ENCODE measurements around the gene SCGB3A2. TPM values are rescaled to one million over a fixed set of nuclear protein-coding genes. Genes with fewer than 3 reads are reported as not detected.

Gene SCGB3A2
- polyA plus RNA-seq, 1 donor (not counting 4 experiments of a cell fraction or from before 2014, with no cell fraction given) = not detected

GRCh38 chr5:147911427-147911826 lies 32.9 kb downstream of the SCGB3A2 start:
- no peaks in the 10 kb centered on the region for H3K79me2 ChIP-seq (ENCODE audit: control insufficient read depth, insufficient read depth, low read length)
- no peaks in the 10 kb centered on the region for H3K9me3 ChIP-seq (ENCODE audit: control insufficient read depth, low read depth, low read length)
- FAIRE-seq = no peak
- peaks cover 6% of the 10 kb centered on the region for H3K4me1 ChIP-seq (ENCODE audit: control insufficient read depth, extremely low read depth, insufficient read depth, low read length)
- H3K9me1 ChIP-seq (ENCODE audit: control insufficient read depth, extremely low read depth, insufficient read depth, low read length) = no peaks in the 10 kb centered on the region
- no peak for TF ChIP-seq EZH2 (IDR thresholded peaks at IDR 0.05; ENCODE audit: low read length)
- TF ChIP-seq, protein P1, sequence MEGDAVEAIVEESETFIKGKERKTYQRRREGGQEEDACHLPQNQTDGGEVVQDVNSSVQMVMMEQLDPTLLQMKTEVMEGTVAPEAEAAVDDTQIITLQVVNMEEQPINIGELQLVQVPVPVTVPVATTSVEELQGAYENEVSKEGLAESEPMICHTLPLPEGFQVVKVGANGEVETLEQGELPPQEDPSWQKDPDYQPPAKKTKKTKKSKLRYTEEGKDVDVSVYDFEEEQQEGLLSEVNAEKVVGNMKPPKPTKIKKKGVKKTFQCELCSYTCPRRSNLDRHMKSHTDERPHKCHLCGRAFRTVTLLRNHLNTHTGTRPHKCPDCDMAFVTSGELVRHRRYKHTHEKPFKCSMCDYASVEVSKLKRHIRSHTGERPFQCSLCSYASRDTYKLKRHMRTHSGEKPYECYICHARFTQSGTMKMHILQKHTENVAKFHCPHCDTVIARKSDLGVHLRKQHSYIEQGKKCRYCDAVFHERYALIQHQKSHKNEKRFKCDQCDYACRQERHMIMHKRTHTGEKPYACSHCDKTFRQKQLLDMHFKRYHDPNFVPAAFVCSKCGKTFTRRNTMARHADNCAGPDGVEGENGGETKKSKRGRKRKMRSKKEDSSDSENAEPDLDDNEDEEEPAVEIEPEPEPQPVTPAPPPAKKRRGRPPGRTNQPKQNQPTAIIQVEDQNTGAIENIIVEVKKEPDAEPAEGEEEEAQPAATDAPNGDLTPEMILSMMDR (optimal IDR thresholded peaks at IDR 0.05 in 1 of 3, IDR thresholded peaks at IDR 0.05 in 1 of 3, conservative IDR thresholded peaks at IDR 0.05 in 1 of 3; ENCODE audit: extremely low read depth in 1 of 3, insufficient read depth in 2 of 3, low read length in 3 of 3) = no peak
- H3K27ac ChIP-seq (ENCODE audit: control insufficient read depth, insufficient read depth, low read length) = no peak overlapping the region
- no peaks in the 10 kb centered on the region for H3K27me3 ChIP-seq (ENCODE audit: control insufficient read depth, extremely low read depth, insufficient read depth, low read length)
- H2AFZ ChIP-seq (ENCODE audit: control insufficient read depth, low read length) = no peak overlapping the region
- H3K9ac ChIP-seq (ENCODE audit: control insufficient read depth, extremely low read depth, insufficient read depth, low read length) = no peak overlapping the region
- no peaks in the 10 kb centered on the region for H3K36me3 ChIP-seq (ENCODE audit: control insufficient read depth in 2 of 2, extremely low read depth in 1 of 2, insufficient read depth in 2 of 2, low read length in 2 of 2)
- dilution Hi-C loops (cut with MboI; ENCODE audit: extremely low pct_ligation_motif_present, low sequenced_read_pairs) = no loop called here
- no peak overlapping the region for H3K4me2 ChIP-seq (ENCODE audit: control insufficient read depth, extremely low read depth, insufficient read depth, low read depth, low read length)
- no peak overlapping the region for H3K4me3 ChIP-seq (ENCODE audit: control insufficient read depth in 2 of 3, extremely low read depth in 1 of 3, insufficient read depth in 2 of 3, low read depth in 1 of 3, low read length in 3 of 3)
- no peak for DNase-seq (ENCODE audit: low read depth, low spot score)
- H4K20me1 ChIP-seq (ENCODE audit: control insufficient read depth, extremely low read depth, insufficient read depth, low read length) = no peaks in the 10 kb centered on the region

DNA sequence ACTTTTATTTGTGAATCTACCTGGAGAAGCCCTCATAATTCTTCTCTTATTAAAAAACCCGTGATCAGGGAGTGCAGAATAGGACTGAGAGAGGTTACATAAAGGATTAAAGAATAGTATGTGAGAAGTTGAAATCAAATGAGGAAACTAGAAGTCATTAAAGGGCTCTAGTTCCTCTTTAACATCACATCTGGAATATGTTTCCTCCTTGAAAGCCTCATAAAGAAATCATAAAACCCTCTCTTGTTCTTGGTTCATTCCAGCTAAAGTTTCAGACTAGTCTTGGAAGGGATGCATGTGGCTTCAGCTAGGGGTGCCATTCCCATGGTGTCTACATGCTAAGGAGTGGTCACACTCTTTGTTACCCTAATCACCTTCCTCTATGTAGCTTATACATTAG lies 33.5 kb downstream of the SCGB3A2 start:
- Histone ChIP-seq H3K4me3 (ENCODE audit: control insufficient read depth in 2 of 3, extremely low read depth in 1 of 3, insufficient read depth in 2 of 3, low read depth in 1 of 3, low read length in 3 of 3) (no peak overlapping the region), H3K9me3 (ENCODE audit: control insufficient read depth, low read depth, low read length) (no peaks in the 10 kb centered on the region), H2AFZ (ENCODE audit: control insufficient read depth, low read length) (no peak overlapping the region), H3K9ac (ENCODE audit: control insufficient read depth, extremely low read depth, insufficient read depth, low read length) (no peak overlapping the region), H4K20me1 (ENCODE audit: control insufficient read depth, extremely low read depth, insufficient read depth, low read length) (no peaks in the 10 kb centered on the region), H3K4me2 (ENCODE audit: control insufficient read depth, extremely low read depth, insufficient read depth, low read depth, low read length) (no peak overlapping the region), H3K9me1 (ENCODE audit: control insufficient read depth, extremely low read depth, insufficient read depth, low read length) (no peaks in the 10 kb centered on the region), H3K27ac (ENCODE audit: control insufficient read depth, insufficient read depth, low read length) (no peak overlapping the region), H3K36me3 (ENCODE audit: control insufficient read depth in 2 of 2, extremely low read depth in 1 of 2, insufficient read depth in 2 of 2, low read length in 2 of 2) (no peaks in the 10 kb centered on the region), H3K79me2 (ENCODE audit: control insufficient read depth, insufficient read depth, low read length) (no peaks in the 10 kb centered on the region), H3K4me1 (ENCODE audit: control insufficient read depth, extremely low read depth, insufficient read depth, low read length) (no peaks in the 10 kb centered on the region), H3K27me3 (ENCODE audit: control insufficient read depth, extremely low read depth, insufficient read depth, low read length) (no peaks in the 10 kb centered on the region)
- DNase-seq (ENCODE audit: low read depth, low spot score) = no peak
- dilution Hi-C loops (cut with MboI; ENCODE audit: extremely low pct_ligation_motif_present, low sequenced_read_pairs) = no loop called here
- TF ChIP-seq EZH2 (IDR thresholded peaks at IDR 0.05; ENCODE audit: low read length) = no peak
- TF ChIP-seq, protein P1 (optimal IDR thresholded peaks at IDR 0.05 in 1 of 3, IDR thresholded peaks at IDR 0.05 in 1 of 3, conservative IDR thresholded peaks at IDR 0.05 in 1 of 3; ENCODE audit: extremely low read depth in 1 of 3, insufficient read depth in 2 of 3, low read length in 3 of 3) = no peak
- FAIRE-seq = no peak
